HG02943 (cell line): ENCODE measurements around the gene IL1RAPL2.
"Not testable (repeated sequence)": the region's sequence is repeated elsewhere in the genome, so short reads cannot be mapped to it uniquely, and the experiment has no call there.

Experiments used
- ATAC-seq: cut with Tn5 transposase; IDR thresholded peaks from one replicate; pipeline ENCODE4 v1.9.1; 2021; ENCODE audit warnings: mild to moderate bottlenecking, low read depth, moderate library complexity; ENCODE audit not compliant: unreplicated experiment

The IL1RAPL2 gene

DNA sequence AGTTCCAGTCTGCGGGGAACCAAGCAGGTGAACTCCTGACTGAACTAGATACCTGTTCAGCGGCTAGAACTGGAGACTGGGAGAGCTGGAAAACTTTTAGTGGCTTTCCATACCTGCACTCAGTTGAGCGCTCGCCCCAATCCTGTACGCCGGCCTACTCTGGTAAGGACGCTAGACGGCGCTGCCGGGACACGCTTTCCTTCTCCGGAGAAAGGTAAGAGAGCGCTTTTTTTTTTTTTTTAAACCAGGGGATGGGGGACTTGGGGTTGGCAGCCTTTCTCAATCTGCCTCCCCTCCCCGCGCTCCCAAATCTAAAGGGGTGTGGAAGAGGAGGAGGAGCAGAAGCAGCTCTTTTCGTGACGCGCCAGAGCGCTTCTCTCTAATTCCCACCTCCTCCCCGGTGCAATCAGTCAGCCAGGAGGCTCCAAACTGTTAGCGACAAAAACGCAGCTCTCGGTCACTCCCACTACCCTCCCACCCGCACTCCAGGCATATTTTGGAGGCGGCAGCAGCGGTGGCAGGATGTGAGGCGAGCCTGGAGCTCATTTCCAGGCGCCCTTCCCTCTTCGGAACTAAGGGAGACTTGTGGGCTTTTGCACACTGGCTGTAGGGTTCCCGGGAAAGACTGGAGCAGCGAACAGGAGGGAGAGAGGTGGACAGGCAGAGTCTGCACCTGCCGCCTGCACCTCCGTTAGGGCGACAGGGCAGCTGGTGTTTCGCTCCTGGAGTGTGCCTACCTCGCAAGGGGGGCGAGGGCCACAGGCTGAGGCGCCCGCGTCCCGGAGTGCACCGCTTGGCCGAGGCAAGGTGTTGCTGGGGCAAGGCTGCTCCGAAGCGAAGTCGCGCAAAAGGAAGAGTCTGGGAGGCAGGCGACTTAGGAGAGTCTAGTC is at the start of gene IL1RAPL2:
Gene IL1RAPL2 (plus strand): TSS at position 409 of the 890 bp plus-strand sequence.
- ATAC-seq: no peak

- no peak for ATAC-seq
These were observed 43.6 kb upstream of the IL1RAPL2 start for GRCh38 chrX:104522386-104522785.

DNA sequence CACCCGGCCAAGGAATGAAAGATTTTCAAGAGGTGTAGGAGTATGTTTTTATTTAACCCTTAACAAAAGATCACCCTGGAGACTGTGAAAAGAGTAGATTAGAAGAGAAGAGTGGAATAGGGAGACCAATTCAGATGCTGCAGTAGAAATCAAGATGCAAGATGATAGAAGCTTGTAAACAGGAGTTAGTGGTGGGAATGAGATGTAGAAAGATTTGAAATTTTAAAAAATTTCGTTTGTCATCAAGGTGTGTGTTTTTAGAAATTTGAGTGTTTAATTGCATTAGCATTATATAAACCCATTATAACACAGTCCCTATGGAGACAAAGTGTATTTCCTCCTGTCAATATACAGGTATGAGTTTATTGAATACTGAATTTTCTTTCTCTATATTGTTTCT is 42.1 kb upstream of the IL1RAPL2 start:
- ATAC-seq: no peak

GRCh38 chrX:104539081-104539480 is 26.9 kb upstream of the IL1RAPL2 start:
- ATAC-seq: no peak

DNA sequence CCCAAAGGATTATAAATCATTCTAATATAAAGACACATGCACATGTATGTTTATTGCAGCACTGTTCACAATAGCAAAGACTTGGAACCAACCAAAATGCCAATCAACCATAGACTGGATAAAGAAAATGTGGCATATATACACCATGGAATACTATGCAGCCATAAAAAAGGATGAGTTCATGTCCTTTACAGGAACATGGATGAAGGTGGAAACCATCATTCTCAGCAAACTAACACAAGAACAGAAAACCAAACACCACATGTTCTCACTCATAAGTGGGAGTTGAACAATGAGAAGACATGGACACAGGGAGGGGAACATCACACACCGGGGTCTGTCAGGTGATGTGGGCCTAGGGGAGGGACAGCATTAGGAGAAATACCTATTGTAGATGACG is 23.6 kb upstream of the IL1RAPL2 start:
- not testable (repeated sequence) for ATAC-seq

- ATAC-seq: no peak
These were observed 1.7 kb upstream of the IL1RAPL2 start for GRCh38 chrX:104564335-104564734.

GRCh38 chrX:104564921-104565703 is 887 bp upstream of the IL1RAPL2 start:
- no peak for ATAC-seq

DNA sequence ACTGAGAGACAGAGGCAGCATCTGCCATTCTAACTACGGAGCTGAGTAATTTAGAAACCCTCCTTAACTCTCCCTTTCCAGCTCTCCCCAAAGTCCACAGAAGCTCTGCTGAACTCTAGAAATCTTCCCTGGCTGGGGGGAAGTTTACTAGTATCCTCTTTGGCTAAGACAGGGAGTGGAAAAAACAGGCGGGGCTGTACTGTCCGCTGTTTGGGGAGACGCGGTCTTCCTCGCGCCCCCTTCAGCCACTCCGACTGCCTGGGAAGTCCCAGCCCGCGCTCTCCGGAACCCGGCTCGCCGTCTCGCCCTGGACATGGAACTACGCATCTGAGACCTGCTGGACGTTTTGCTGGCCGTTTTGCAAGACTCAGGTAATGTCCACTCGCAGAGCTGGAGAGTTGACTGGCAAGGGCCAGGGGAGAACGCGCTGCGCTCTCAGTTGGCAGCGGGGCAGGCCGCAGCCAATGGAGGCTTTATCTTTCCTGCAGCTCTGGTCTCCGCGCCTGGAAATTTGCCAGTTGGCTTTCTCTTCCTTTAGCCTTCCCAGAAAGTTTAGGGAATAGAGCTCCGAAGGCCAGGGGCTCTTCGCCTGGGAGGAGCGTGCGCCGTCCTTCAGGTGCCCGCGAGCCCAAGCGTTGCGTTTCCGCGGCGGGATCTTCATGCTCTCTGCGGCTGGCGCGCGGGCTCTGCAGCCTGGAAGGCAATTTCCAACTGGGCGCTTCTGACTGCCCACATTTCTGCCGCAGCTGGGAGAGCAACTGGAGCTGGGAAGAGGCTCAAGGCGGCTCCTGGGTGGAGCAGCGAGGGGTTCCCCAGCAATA is 892 bp downstream of the IL1RAPL2 start:
- no peak for ATAC-seq

DNA sequence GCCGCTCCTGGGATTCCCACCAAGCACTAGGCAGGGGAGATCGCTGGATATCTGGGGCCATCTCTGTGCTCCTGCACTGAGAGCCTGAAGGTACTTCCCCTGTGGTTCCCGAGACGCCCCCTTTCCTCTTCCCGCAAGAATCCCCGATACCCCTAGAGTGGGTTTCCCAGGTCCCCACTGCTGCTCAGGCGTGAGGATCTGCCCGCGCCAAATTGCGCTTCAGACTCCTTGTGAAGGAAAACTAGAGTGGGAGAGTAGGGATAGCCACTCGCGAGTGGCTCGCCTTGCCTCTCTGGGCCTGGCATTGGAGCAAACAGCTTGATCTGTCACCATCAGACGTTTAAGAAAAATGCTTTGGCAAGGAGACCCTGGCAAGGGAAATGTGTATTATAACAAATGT is 1.5 kb downstream of the IL1RAPL2 start:
- no peak for ATAC-seq

DNA sequence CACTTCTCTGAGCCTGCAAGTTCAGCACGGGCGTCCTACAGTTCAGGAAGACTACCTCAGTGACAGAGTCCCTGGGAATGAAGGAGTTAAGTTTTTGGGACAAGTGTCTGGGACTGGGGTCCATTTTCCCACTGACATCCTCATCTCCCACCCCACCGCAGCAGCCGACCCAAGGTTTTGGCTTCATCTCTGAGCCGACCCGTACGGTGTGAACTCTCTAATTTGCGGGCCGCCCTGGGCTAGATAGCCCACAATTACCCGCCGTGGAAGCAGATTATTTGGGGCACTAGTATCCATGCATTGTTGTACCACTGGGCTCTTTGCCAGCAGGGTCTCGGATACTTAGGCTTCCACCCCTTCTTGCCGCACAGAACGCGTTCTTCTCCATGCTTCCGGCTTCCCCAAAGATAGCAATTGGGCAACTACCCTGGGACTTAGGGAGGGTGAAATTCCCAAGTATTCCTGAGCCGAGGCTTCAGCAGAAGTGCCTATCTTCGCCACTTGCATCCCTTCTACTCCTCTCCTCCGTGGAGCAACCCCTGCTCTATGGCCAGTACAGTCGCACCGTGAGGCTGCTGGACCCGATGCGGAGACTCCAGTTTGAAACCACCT is 2.4 kb downstream of the IL1RAPL2 start:
- no peak for ATAC-seq

GRCh38 chrX:104618106-104618895 is 52.3 kb downstream of the IL1RAPL2 start:
- ATAC-seq: no peak

GRCh38 chrX:104621781-104622180 is 55.8 kb downstream of the IL1RAPL2 start:
- no peak for ATAC-seq

- ATAC-seq: no peak
These were observed 75.2 kb downstream of the IL1RAPL2 start for GRCh38 chrX:104641176-104641575.

DNA sequence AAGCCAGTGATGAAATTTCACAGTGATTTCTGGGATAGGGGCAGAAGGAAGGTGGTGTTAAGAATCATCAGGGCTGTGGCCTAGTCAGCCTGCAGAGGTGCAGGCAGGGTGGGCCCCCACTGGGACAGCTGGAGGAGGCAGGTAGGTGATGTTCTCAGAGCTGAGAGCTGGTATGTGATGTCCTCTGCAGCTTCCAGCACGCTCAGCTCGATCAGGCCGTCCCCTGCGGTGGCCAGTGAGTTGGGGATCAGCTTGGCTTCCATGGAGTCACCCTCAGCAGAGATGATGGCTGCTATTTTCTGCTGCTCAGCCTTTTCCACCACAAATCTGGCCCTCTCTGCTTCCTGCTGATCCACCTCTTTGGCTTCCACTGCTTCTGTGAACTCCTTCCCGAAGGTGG is 81.1 kb downstream of the IL1RAPL2 start:
- ATAC-seq: no peak

DNA sequence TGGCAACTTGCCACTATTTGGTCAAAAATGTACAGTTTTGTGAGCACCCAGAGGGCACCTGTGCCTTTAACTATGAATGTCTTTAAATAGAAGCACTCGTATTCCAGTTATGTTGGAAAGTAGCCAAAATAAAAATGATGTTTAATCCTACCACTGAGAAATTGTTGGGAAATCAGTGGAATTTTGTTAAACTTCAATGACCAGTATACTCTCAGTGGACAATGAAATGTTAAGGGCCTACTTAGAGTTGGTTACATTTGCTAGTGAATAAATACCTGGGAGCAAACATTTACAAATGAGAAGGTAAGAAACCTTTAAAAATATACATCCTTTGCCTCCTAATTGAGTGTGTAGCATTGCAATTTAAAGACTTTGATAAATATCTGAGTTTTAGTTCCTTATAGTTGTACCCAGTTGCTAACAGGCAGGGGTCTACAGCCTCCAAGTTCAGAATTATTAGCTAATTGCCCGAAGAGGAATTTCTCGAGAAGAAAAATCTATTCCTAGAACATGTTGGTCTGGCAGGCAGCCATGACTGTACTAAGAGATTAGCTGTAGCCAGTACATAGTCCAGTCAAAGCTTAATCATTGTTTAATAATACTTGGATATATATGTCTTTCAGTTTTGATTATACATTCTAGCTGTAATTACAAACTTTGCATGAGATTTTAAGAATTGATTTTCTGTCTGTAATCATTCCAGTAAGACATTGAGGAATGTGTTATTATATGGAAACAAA is 93.2 kb downstream of the IL1RAPL2 start:
- ATAC-seq: no peak

DNA sequence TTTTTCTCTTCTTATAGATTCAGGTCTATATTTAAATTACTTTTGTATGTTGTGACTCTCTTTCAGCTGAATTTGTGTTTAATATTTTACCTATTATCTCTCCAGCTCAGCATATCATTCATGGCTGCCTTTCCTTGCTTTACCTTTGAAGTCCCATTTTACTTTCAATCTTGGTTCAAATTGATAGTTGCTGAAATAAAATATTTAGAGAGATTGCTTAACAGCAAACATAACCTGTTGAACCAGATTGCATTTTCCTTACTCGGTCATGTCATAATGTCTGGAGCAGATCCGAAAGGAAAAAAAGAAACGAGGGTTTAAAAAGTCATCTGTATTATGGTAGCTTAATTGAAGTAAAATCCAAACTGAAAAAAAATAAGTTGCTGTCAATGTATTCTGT is 94.1 kb downstream of the IL1RAPL2 start:
- no peak for ATAC-seq

DNA sequence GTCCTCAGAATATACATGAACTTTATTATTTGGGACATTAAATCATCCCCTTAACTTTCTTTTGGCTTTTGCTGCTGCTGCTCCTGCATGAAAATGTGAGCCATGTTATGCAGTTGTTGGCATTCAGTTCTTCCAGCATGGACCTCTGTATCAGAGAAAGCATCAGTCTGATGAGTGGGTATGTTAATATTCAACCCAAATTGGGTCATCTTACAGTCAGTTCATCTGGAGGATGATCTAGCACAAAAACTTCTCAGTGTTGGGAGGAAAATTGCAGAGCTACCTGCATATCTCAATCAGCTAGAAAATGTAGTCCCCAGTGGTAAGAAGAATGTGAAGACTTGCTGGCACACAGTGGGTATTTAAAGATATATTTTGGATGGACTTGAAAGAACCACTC is 96.7 kb downstream of the IL1RAPL2 start:
- ATAC-seq: no peak

GRCh38 chrX:104665691-104666090 is 99.7 kb downstream of the IL1RAPL2 start:
- no peak for ATAC-seq

DNA sequence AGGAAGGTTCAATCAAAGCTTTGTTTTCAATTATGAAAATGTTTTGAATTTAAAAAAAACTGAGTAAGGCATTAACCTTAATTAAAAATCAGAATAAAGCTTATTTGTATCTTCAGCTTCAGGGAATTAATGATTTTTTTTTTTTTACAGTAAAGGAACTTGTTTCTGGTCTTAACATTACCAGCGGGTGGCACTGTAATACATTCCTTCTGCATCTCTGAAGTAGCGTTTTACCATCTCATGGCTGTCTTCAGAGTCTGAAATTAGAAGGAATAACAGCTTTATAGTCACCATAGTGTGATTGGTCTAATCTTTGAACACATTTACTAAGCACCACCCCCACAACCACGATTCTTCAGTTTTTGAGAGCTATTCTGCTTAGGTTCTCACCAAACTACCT is 102.6 kb downstream of the IL1RAPL2 start:
- no peak for ATAC-seq
